GM12891 (cell line): ENCODE data around the gene AVEN.

ENCODE experiments used
- POLR2A ChIP-seq: IDR thresholded peaks from 2 replicates; pipeline ENCODE4 v1.6.1; 2011; ENCODE audit warnings: low read depth, low read length, control low read depth
- POLR2AphosphoS5 ChIP-seq: IDR thresholded peaks from 2 replicates; pipeline ENCODE4 v1.6.1; 2011; ENCODE audit warnings: low read depth, low read length, control low read depth
- SPI1 ChIP-seq: IDR thresholded peaks from 2 replicates; pipeline ENCODE4 v1.6.1; 2011; ENCODE audit warnings: low read depth, low read length, control low read depth
- TAF1 ChIP-seq: IDR thresholded peaks from 2 replicates; pipeline ENCODE4 v1.6.1; 2011; ENCODE audit warnings: low read depth, low read length, control low read depth

- no peak for TF ChIP-seq POLR2A
- no peak for TF ChIP-seq POLR2AphosphoS5
- TF ChIP-seq TAF1 = no peak
- TF ChIP-seq SPI1 = peak; percentile 65
These were observed 79.0 kb downstream of the AVEN start for GRCh38 chr15:33959844-33960548.
